ENCODE data around the gene BCO1.

DNA sequence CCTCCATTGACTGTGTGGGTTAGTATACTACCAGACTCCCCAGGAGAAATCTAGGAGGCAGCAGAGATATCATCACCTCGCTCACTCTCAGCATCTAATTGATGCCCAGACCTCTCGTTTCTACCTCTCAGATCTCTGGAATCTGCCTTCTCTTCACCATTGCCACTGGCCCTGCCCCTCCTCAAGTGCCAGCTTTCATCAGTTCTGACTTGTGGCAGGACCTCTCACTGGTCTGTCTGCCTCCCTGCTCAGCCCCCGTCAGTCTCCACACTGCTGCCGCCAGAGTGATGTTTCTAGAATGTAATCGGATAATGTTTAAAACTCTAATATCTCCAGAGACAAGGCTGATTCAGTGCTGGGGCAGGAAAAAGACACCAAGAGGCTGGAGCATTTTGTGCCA is 91.5 kb downstream of the BCO1 start:
- no peak for TF ChIP-seq POU6F1 (CRISPR knock-in tag; IDR thresholded peaks at IDR 0.05; ENCODE audit: borderline replicate concordance, low read depth)
- no peak for TF ChIP-seq PPARA (CRISPR knock-in tag; IDR thresholded peaks at IDR 0.05; ENCODE audit: borderline replicate concordance)
- TF ChIP-seq ARNTL (CRISPR knock-in tag; IDR thresholded peaks at IDR 0.05; ENCODE audit: borderline replicate concordance, low read depth): no peak
- no peak for TF ChIP-seq PATZ1 (CRISPR knock-in tag; IDR thresholded peaks at IDR 0.05; ENCODE audit: borderline replicate concordance)
- no peak for TF ChIP-seq GLIS3 (CRISPR knock-in tag; IDR thresholded peaks at IDR 0.05)
- TF ChIP-seq ZNF70 (CRISPR knock-in tag; IDR thresholded peaks at IDR 0.05): no peak
- no peak for TF ChIP-seq ZFP3 (CRISPR knock-in tag; IDR thresholded peaks at IDR 0.05)
- TF ChIP-seq RARB (CRISPR knock-in tag; IDR thresholded peaks at IDR 0.05): no peak
- no peak for TF ChIP-seq OSR1 (CRISPR knock-in tag; IDR thresholded peaks at IDR 0.05)
- no peak for TF ChIP-seq TSHZ2 (CRISPR knock-in tag; IDR thresholded peaks at IDR 0.05)
